Epithelial cell of esophagus (primary cell): ENCODE data around the gene PPA1.
"Not testable (repeated sequence)": the region's sequence is repeated elsewhere in the genome, so short reads cannot be mapped to it uniquely, and the experiment has no call there.

Experiments
- DNase-seq: peaks from one replicate; pipeline ENCODE4 v3.0.0; 2010; ENCODE audit warnings: low read depth
- H3K4me3 ChIP-seq: 2 replicates; pipeline ENCODE4 v1.5.1; 2011; ENCODE audit warnings: mild to moderate bottlenecking, low read length, control low read depth
- TF ChIP-seq, protein P1 (sequence below): IDR thresholded peaks from 2 replicates; pipeline ENCODE4 v1.5.1; 2011; ENCODE audit warnings: low read depth, mild to moderate bottlenecking, low read length, control low read depth, inconsistent platforms; ENCODE audit not compliant: insufficient read depth; ENCODE audit errors: missing control alignments

Gene PPA1

DNA sequence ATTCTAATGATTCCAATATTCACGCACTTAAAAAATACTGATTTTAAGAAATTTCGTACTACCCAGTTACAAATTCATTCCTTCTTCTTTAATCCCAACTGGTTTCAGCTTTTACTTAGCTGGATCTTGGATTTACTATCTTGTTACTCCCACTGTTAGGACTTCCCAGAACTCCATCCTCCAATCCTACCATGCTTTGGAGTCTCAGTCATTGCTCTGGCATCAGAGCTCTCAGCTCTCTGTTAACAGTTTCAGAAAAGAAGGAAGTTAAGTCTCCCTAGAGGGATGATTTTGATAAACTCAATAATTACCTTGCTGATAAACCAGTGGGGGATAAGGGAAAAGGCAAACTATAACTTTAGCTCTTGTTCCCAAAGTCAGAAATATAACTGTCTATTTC is 9.5 kb downstream of the PPA1 start:
- TF ChIP-seq, protein P1, sequence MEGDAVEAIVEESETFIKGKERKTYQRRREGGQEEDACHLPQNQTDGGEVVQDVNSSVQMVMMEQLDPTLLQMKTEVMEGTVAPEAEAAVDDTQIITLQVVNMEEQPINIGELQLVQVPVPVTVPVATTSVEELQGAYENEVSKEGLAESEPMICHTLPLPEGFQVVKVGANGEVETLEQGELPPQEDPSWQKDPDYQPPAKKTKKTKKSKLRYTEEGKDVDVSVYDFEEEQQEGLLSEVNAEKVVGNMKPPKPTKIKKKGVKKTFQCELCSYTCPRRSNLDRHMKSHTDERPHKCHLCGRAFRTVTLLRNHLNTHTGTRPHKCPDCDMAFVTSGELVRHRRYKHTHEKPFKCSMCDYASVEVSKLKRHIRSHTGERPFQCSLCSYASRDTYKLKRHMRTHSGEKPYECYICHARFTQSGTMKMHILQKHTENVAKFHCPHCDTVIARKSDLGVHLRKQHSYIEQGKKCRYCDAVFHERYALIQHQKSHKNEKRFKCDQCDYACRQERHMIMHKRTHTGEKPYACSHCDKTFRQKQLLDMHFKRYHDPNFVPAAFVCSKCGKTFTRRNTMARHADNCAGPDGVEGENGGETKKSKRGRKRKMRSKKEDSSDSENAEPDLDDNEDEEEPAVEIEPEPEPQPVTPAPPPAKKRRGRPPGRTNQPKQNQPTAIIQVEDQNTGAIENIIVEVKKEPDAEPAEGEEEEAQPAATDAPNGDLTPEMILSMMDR = no peak
- no peak overlapping the region for H3K4me3 ChIP-seq
- no peak for DNase-seq

- not testable (repeated sequence) for H3K4me3 ChIP-seq, DNase-seq
These were observed 10.3 kb downstream of the PPA1 start for GRCh38 chr10:70222811-70223447.

- H3K4me3 ChIP-seq = no peak overlapping the region
- TF ChIP-seq, protein P1 = no peak
- peak; percentile 94 for DNase-seq
These were observed 10.9 kb downstream of the PPA1 start for GRCh38 chr10:70222340-70222794.

DNA sequence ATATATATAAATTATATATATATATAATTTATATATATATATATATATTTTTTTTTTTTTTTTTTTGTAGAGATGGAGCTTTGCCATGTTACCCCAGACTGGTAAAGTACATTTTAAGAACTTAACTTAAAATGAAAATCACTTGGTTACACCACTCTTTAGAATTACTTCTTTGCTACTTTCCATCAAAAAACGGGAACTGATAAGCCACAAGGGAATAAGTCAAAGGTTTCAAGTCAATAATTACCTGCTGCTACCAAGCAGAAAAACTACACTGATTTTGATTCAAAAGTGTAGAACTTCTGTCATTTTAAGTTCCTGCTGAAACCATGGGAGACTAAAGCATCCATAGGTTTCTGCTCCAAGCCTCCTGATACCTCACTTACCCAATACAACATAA is 12.2 kb downstream of the PPA1 start:
- no peak overlapping the region for H3K4me3 ChIP-seq
- TF ChIP-seq, protein P1 = no peak
- DNase-seq = no peak

- H3K4me3 ChIP-seq = no peak overlapping the region
- DNase-seq = no peak
- TF ChIP-seq, protein P1 = no peak
These were observed 20.4 kb downstream of the PPA1 start for GRCh38 chr10:70212879-70213278.

GRCh38 chr10:70212277-70212676 is 21.0 kb downstream of the PPA1 start:
- TF ChIP-seq, protein P1 = no peak
- H3K4me3 ChIP-seq = no peak overlapping the region
- no peak for DNase-seq

DNA sequence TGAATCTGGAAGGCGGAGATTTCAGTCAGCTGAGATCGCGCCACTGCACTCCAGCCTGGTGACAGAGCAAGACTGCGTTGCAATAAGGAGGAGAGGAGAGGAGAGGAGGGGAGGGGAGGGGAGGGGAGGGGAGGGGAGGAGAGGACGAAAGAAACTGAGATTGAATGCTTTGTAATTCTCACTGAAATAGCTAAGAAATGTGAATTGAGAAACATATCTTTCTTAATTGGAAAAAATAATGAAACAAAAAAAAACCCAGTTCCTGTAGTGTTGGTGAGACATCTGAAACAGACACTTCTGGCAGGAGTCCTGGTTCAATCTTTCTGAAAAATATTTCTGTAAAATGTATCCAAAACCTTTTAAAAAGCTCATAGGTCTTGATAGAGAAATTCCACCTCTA is 26.5 kb downstream of the PPA1 start:
- DNase-seq = no peak
- TF ChIP-seq, protein P1 = no peak
- H3K4me3 ChIP-seq = no peak overlapping the region
